ENCODE data around the gene ZNFX1. TPM values are rescaled to one million over a fixed set of nuclear protein-coding genes. Genes with fewer than 3 reads are reported as not detected.

Gene ZNFX1
- total RNA-seq, 1 donor from 2014 or later: 46.2 TPM

- no peak for DNase-seq (ENCODE audit: low spot score)
Measured at GRCh38 chr20:49279677-49280462, 2.0 kb upstream of the ZNFX1 start.

- DNase-seq (ENCODE audit: low spot score): no peak
Measured at GRCh38 chr20:49278818-49279676, 1.2 kb upstream of the ZNFX1 start.

GRCh38 chr20:49277786-49278035 lies 146 bp downstream of the ZNFX1 start:
- DNase-seq (ENCODE audit: low spot score): no peak

- DNase-seq (ENCODE audit: low spot score): peak; percentile 65
Measured at GRCh38 chr20:49276961-49277785, 684 bp downstream of the ZNFX1 start.

- no peak for DNase-seq (ENCODE audit: low spot score)
Measured at GRCh38 chr20:49276161-49276960, 1.5 kb downstream of the ZNFX1 start.

- DNase-seq (ENCODE audit: low spot score): no peak
Measured at GRCh38 chr20:49275636-49276035, 2.2 kb downstream of the ZNFX1 start.

- no peak for DNase-seq (ENCODE audit: low spot score)
Measured at GRCh38 chr20:49275216-49275615, 2.6 kb downstream of the ZNFX1 start.

GRCh38 chr20:49273696-49274277 lies 4.1 kb downstream of the ZNFX1 start:
- no peak for DNase-seq (ENCODE audit: low spot score)

GRCh38 chr20:49272654-49273053 lies 5.2 kb downstream of the ZNFX1 start:
- DNase-seq (ENCODE audit: low spot score): no peak

- no peak for DNase-seq (ENCODE audit: low spot score)
Measured at GRCh38 chr20:49270736-49271135, 7.1 kb downstream of the ZNFX1 start.

- DNase-seq (ENCODE audit: low spot score): no peak
Measured at GRCh38 chr20:49270177-49270576, 7.7 kb downstream of the ZNFX1 start.

- no peak for DNase-seq (ENCODE audit: low spot score)
Measured at GRCh38 chr20:49268600-49269365, 9.1 kb downstream of the ZNFX1 start.

GRCh38 chr20:49267327-49267726 lies 10.5 kb downstream of the ZNFX1 start:
- no peak for DNase-seq (ENCODE audit: low spot score)

- no peak for DNase-seq (ENCODE audit: low spot score)
Measured at GRCh38 chr20:49262444-49262843, 15.4 kb downstream of the ZNFX1 start.

GRCh38 chr20:49261173-49261572 lies 16.7 kb downstream of the ZNFX1 start:
- no peak for DNase-seq (ENCODE audit: low spot score)

GRCh38 chr20:49260218-49260617 lies 17.6 kb downstream of the ZNFX1 start:
- no peak for DNase-seq (ENCODE audit: low spot score)

- DNase-seq (ENCODE audit: low spot score): no peak
Measured at GRCh38 chr20:49259799-49260198, 18.1 kb downstream of the ZNFX1 start.

GRCh38 chr20:49259284-49259683 lies 18.6 kb downstream of the ZNFX1 start:
- no peak for DNase-seq (ENCODE audit: low spot score)

- no peak for DNase-seq (ENCODE audit: low spot score)
Measured at GRCh38 chr20:49256261-49256660, 21.6 kb downstream of the ZNFX1 start.

Data from ureter (tissue), 1 donor.